Naive thymus-derived CD4-positive, alpha-beta T cell (primary cell): ENCODE results near the gene SPSB3. TPM values are rescaled to one million over a fixed set of nuclear protein-coding genes. Genes with fewer than 3 reads are reported as not detected.

Experiments
- ATAC-seq: fragments of 150-1000 bp; cut with Tn5 transposase; 2 replicates; pipeline ENCODE4 v1.10.0; 2021; ENCODE audit warnings: mild to moderate bottlenecking, moderate library complexity
- CTCF ChIA-PET: fragments of 350-600 bp; sonication (Branson Sonifier 250); formaldehyde crosslinking; loops from one replicate; lab custom pipeline; 2021; ENCODE audit warnings: antibody characterized with exemption; lab: Charles Lee
- POLR2A ChIA-PET: fragments of 350-600 bp; sonication (Branson Sonifier 250); formaldehyde crosslinking; loops from one replicate; lab custom pipeline; 2021; ENCODE audit warnings: antibody characterized with exemption, inconsistent platforms; lab: Charles Lee
- DNase-seq, 9 donors: peaks; one replicate each; pipeline versions ENCODE4 v3.0.0 to v3.0.0-alpha.2; 2020 to 2022; ENCODE audit warnings: mixed read lengths in 1 of 9
- H3K27ac ChIP-seq: one replicate; pipeline ENCODE4 v1.7.0; 2013; ENCODE audit warnings: mild to moderate bottlenecking, low read depth, low read length, moderate library complexity
- H3K27me3 ChIP-seq, 2 donors: one replicate each; pipeline ENCODE4 v1.7.0; 2013; ENCODE audit warnings: low read length in 2 of 2, mild to moderate bottlenecking in 2 of 2, moderate library complexity in 2 of 2; ENCODE audit not compliant: control insufficient read depth in 2 of 2, insufficient read depth in 2 of 2
- H3K36me3 ChIP-seq, 3 experiments: 1 replicate in 2 of 3; 2 replicates in 1 of 3; pipeline ENCODE4 v1.7.0; 2013; ENCODE audit warnings: low read length in 3 of 3, mild to moderate bottlenecking in 3 of 3, moderate library complexity in 1 of 3; ENCODE audit not compliant: insufficient read depth in 3 of 3, control insufficient read depth in 2 of 3
- H3K4me1 ChIP-seq, 2 donors: one replicate each; pipeline ENCODE4 v1.7.0; 2013; ENCODE audit warnings: low read length in 2 of 2, mild to moderate bottlenecking in 2 of 2, moderate library complexity in 1 of 2; ENCODE audit not compliant: control insufficient read depth in 2 of 2, insufficient read depth in 2 of 2
- H3K4me3 ChIP-seq: 2 replicates; pipeline ENCODE4 v1.7.0; 2013; ENCODE audit warnings: mild to moderate bottlenecking, low read length
- H3K9me3 ChIP-seq, 3 experiments: 1 replicate in 2 of 3; 2 replicates in 1 of 3; pipeline ENCODE4 v1.7.0; 2013; ENCODE audit warnings: low read length in 3 of 3; ENCODE audit not compliant: control insufficient read depth in 2 of 3
- H3K27ac Mint-ChIP-seq, 9 donors: one replicate each; pipeline ENCODE4 v1.8.0; 2020 to 2022; ENCODE audit warnings: mixed read lengths in 9 of 9, mild to moderate bottlenecking in 8 of 9, moderate library complexity in 5 of 9, inconsistent platforms in 2 of 9
- H3K27me3 Mint-ChIP-seq, 5 donors: one replicate each; pipeline ENCODE4 v1.8.0; 2021 to 2022; ENCODE audit warnings: mixed read lengths in 5 of 5, mild to moderate bottlenecking in 1 of 5
- H3K36me3 Mint-ChIP-seq, 5 donors: one replicate each; pipeline ENCODE4 v1.8.0; 2020 to 2022; ENCODE audit warnings: mixed read lengths in 5 of 5, mild to moderate bottlenecking in 3 of 5, inconsistent platforms in 1 of 5
- H3K4me1 Mint-ChIP-seq, 7 donors: one replicate each; pipeline ENCODE4 v1.8.0; 2020 to 2022; ENCODE audit warnings: mixed read lengths in 7 of 7, mild to moderate bottlenecking in 3 of 7, inconsistent platforms in 1 of 7
- H3K4me3 Mint-ChIP-seq, 10 donors: one replicate each; pipeline ENCODE4 v1.8.0; 2020 to 2022; ENCODE audit warnings: mild to moderate bottlenecking in 10 of 10, mixed read lengths in 10 of 10, moderate library complexity in 6 of 10, inconsistent platforms in 2 of 10
- H3K9me3 Mint-ChIP-seq, 11 donors: one replicate each; pipeline ENCODE4 v1.8.0; 2020 to 2022; ENCODE audit warnings: mixed read lengths in 11 of 11, mild to moderate bottlenecking in 4 of 11, inconsistent platforms in 1 of 11, moderate library complexity in 1 of 11
- intact Hi-C, 2 donors: fragments of 100-400 bp; cut with micrococcal nuclease; formaldehyde crosslinking; loops; one replicate each; pipeline ENCODE4 v1.15.1; 2023
- polyA plus RNA-seq, 2 donors: library from polyadenylated mRNA; unstranded; fragments of 300-500 nt; fragmentation: Illumina TruSeq; gene quantifications; one replicate each; pipeline ENCODE4 v1.2.3, GENCODE V29; 2021
- total RNA-seq, 6 experiments: library from RNA in 5 of 6; stranded (reverse) in 5 of 6; gene quantifications; 1 replicate in 5 of 6; 2 replicates in 1 of 6; pipeline ENCODE4 v1.2.3 and lab custom pipeline; 2021 to 2026

SPSB3 gene
- total and polyA plus RNA-seq, 7 experiments from 2014 or later: 38.2 to 127 (median 67.0) TPM

- no peak overlapping the region for H3K4me3 ChIP-seq
- ChIA-PET CTCF (no interaction called here), POLR2A (no interaction called here)
- ATAC-seq (no peak), DNase-seq (no peak)
- Mint-ChIP-seq H3K4me1 (peaks cover 8 to 25% (median 21%) of the 10 kb centered on the region in 7 donors), H3K9me3 (peaks cover 0 to 2% (median 0%) of the 10 kb centered on the region in 11 donors), H3K4me3 (no peak overlapping the region), H3K27me3 (no peaks in the 10 kb centered on the region), H3K36me3 (peaks cover 0 to 8% (median 0%) of the 10 kb centered on the region in 5 donors), H3K27ac (peak overlapping the region in 2 of 9 donors; percentile 26 to 76)
- intact Hi-C loops: no loop called here
- H3K27ac ChIP-seq: no peak overlapping the region
- H3K9me3 ChIP-seq: no peaks in the 10 kb centered on the region
- H3K27me3 ChIP-seq: no peaks in the 10 kb centered on the region
- peaks cover 3 to 69% (median 12%) of the 10 kb centered on the region in 3 experiments for H3K36me3 ChIP-seq
- peaks cover 11 to 18% of the 10 kb centered on the region in 2 donors for H3K4me1 ChIP-seq
These were observed 39.7 kb upstream of the SPSB3 start for GRCh38 chr16:1821861-1822611.

DNA sequence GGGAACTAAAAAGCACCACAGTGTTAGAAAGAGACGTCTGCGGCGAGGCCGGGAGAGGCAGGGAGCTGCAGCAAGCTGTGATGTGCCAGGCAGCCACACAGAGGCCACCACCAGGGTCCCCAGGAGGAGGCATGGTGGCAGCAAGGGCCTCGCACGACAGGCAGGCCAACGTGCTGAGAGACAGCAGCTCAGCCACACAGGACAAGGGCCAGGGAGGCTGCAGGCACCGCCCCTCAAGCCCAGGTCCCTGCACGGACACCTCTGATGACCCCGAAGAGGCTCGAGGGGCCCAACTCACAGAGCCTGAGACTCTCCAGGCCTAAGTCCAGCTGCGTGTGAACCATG is 38.5 kb upstream of the SPSB3 start:
- Histone ChIP-seq H3K4me3 (no peak overlapping the region), H3K27me3 (no peaks in the 10 kb centered on the region), H3K27ac (no peak overlapping the region), H3K4me1 (peaks cover 11 to 18% of the 10 kb centered on the region in 2 donors), H3K36me3 (peaks cover 3 to 75% (median 19%) of the 10 kb centered on the region in 3 experiments), H3K9me3 (no peaks in the 10 kb centered on the region)
- no peak overlapping the region for H3K4me3 Mint-ChIP-seq
- no peak overlapping the region for H3K27ac Mint-ChIP-seq
- DNase-seq (no peak), ATAC-seq (no peak)
- H3K27me3 Mint-ChIP-seq: no peaks in the 10 kb centered on the region
- no peaks in the 10 kb centered on the region for H3K9me3 Mint-ChIP-seq
- ChIA-PET CTCF (no interaction called here), POLR2A (interaction anchor here (0.6 kb wide), 1 partner anchor 82 kb away, joined by 3 read pairs; no protein-coding TSS in a partner anchor)
- peaks cover 8 to 24% (median 19%) of the 10 kb centered on the region in 7 donors for H3K4me1 Mint-ChIP-seq
- intact Hi-C loops: no loop called here
- peaks cover 0 to 8% (median 0%) of the 10 kb centered on the region in 5 donors for H3K36me3 Mint-ChIP-seq

GRCh38 chr16:1820096-1820945 is 38.0 kb upstream of the SPSB3 start:
- H3K4me3 ChIP-seq: no peak overlapping the region
- H3K27ac ChIP-seq: no peak overlapping the region
- Mint-ChIP-seq H3K4me3 (no peak overlapping the region), H3K9me3 (no peaks in the 10 kb centered on the region), H3K27ac (peak overlapping the region in 2 of 9 donors; percentile 36 to 54), H3K36me3 (peaks cover 0 to 11% (median 2%) of the 10 kb centered on the region in 5 donors), H3K4me1 (peaks cover 8 to 19% (median 14%) of the 10 kb centered on the region in 7 donors), H3K27me3 (no peaks in the 10 kb centered on the region)
- H3K4me1 ChIP-seq: peaks cover 6 to 16% of the 10 kb centered on the region in 2 donors
- intact Hi-C loops: no loop called here
- peaks cover 6 to 79% (median 19%) of the 10 kb centered on the region in 3 experiments for H3K36me3 ChIP-seq
- DNase-seq (no peak), ATAC-seq (no peak)
- H3K9me3 ChIP-seq: no peaks in the 10 kb centered on the region
- H3K27me3 ChIP-seq: no peaks in the 10 kb centered on the region
- POLR2A ChIA-PET: interaction anchor here (0.5 to 0.6 kb wide), 2 partner anchors 81 to 151 kb away, joined by 3 read pairs; partner anchors contain the start of gene TBL3
- CTCF ChIA-PET: interaction anchor here (0.6 kb wide), 1 partner anchor 464 kb away, joined by 3 read pairs; no protein-coding TSS in a partner anchor

GRCh38 chr16:1819611-1820010 is 37.2 kb upstream of the SPSB3 start:
- ChIA-PET CTCF (interaction anchor here (0.6 kb wide), 1 partner anchor 463 kb away, joined by 3 read pairs; no protein-coding TSS in a partner anchor), POLR2A (no interaction called here)
- ATAC-seq (no peak), DNase-seq (no peak)
- Histone ChIP-seq H3K27me3 (no peaks in the 10 kb centered on the region), H3K27ac (no peak overlapping the region), H3K4me1 (peaks cover 0 to 9% of the 10 kb centered on the region in 2 donors), H3K4me3 (no peak overlapping the region), H3K36me3 (peaks cover 8 to 82% (median 19%) of the 10 kb centered on the region in 3 experiments), H3K9me3 (no peaks in the 10 kb centered on the region)
- Mint-ChIP-seq H3K27ac (peak overlapping the region in 2 of 9 donors; percentile 36 to 71), H3K9me3 (no peaks in the 10 kb centered on the region), H3K36me3 (peaks cover 0 to 16% (median 5%) of the 10 kb centered on the region in 5 donors), H3K4me1 (peaks cover 4 to 19% (median 11%) of the 10 kb centered on the region in 7 donors), H3K4me3 (no peak overlapping the region), H3K27me3 (no peaks in the 10 kb centered on the region)
- intact Hi-C loops: no loop called here

- Histone ChIP-seq H3K9me3 (no peaks in the 10 kb centered on the region), H3K36me3 (peaks cover 8 to 79% (median 19%) of the 10 kb centered on the region in 3 experiments), H3K4me3 (no peak overlapping the region), H3K4me1 (peaks cover 0 to 4% of the 10 kb centered on the region in 2 donors), H3K27me3 (no peaks in the 10 kb centered on the region), H3K27ac (no peak overlapping the region)
- Mint-ChIP-seq H3K9me3 (no peaks in the 10 kb centered on the region), H3K27ac (peak overlapping the region in 2 of 9 donors; percentile 41 to 71), H3K27me3 (no peaks in the 10 kb centered on the region), H3K36me3 (peaks cover 0 to 16% (median 5%) of the 10 kb centered on the region in 5 donors), H3K4me3 (no peak overlapping the region), H3K4me1 (peaks cover 0 to 14% (median 5%) of the 10 kb centered on the region in 7 donors)
- no peak for DNase-seq
- CTCF ChIA-PET: no interaction called here
- POLR2A ChIA-PET: no interaction called here
- no peak for ATAC-seq
- intact Hi-C loops: no loop called here
These were observed 36.6 kb upstream of the SPSB3 start for GRCh38 chr16:1818873-1819525.

DNA sequence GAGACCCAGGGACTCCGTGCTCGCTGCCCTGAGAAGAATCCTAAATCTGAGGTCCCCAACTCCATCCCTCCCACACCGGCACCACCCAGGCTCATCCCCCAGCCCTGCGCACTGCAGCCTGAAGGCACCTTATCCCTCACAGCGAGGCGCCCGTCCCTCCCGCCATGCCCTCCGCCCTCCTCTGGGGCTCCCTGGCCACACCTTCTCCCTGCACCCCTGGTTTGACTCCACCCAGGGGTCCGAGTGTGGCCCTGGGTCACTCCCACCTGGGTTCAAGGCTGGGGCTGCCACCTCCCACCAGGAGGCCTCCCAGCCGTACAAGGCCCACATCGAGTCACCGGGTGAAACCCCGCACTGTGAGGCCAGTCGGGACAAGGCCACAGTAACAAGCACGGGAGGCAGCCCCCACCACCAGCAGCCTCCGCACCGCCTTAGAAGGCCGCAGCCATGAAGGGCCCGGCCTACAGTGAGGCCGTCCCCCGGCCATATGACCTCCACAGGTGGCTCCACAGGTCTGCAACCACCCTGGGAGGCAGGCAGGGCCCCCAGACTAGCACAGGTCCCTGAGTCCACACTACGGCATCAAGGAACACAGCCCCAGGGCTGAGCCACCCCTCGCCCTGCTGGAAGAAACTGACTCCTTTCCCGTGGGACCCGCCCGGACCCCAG is 36.0 kb upstream of the SPSB3 start:
- Histone ChIP-seq H3K9me3 (no peaks in the 10 kb centered on the region), H3K27ac (no peak overlapping the region), H3K27me3 (no peaks in the 10 kb centered on the region), H3K4me1 (no peaks in the 10 kb centered on the region), H3K4me3 (no peak overlapping the region), H3K36me3 (peaks cover 8 to 86% (median 19%) of the 10 kb centered on the region in 3 experiments)
- POLR2A ChIA-PET: no interaction called here
- Mint-ChIP-seq H3K27me3 (no peaks in the 10 kb centered on the region), H3K4me3 (no peak overlapping the region), H3K27ac (no peak overlapping the region), H3K9me3 (no peaks in the 10 kb centered on the region), H3K4me1 (peaks cover 2 to 10% (median 4%) of the 10 kb centered on the region in 7 donors), H3K36me3 (peaks cover 0 to 16% (median 5%) of the 10 kb centered on the region in 5 donors)
- DNase-seq (no peak), ATAC-seq (no peak)
- CTCF ChIA-PET: no interaction called here
- intact Hi-C loops: no loop called here
